HG02678 (cell line): ENCODE results near the gene MED7.

Experiments used
- ATAC-seq: cut with Tn5 transposase; IDR thresholded peaks from one replicate; pipeline ENCODE4 v1.9.1; 2021; ENCODE audit warnings: mild to moderate bottlenecking, moderate library complexity; ENCODE audit not compliant: unreplicated experiment

The MED7 gene

DNA sequence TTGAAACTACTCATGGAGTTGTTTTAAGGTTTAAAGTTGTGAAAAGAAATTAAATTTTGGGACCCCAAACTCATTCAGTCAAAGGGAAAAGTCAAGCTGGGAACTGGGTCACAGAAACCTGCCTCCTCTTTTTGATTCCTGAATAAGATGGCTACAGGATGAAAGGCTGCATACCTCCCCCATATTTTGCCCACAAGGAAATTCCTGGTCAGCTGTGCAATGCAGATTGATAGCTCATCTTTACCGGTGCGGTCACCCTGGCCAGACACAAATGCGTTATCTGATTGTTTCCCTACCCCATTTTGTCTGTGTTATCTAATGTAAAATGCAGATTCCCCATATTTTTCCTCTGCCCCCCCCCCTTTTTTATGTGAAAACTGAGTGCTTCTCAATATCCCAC, 35.2 kb downstream of the MED7 start:
- ATAC-seq = no peak

DNA sequence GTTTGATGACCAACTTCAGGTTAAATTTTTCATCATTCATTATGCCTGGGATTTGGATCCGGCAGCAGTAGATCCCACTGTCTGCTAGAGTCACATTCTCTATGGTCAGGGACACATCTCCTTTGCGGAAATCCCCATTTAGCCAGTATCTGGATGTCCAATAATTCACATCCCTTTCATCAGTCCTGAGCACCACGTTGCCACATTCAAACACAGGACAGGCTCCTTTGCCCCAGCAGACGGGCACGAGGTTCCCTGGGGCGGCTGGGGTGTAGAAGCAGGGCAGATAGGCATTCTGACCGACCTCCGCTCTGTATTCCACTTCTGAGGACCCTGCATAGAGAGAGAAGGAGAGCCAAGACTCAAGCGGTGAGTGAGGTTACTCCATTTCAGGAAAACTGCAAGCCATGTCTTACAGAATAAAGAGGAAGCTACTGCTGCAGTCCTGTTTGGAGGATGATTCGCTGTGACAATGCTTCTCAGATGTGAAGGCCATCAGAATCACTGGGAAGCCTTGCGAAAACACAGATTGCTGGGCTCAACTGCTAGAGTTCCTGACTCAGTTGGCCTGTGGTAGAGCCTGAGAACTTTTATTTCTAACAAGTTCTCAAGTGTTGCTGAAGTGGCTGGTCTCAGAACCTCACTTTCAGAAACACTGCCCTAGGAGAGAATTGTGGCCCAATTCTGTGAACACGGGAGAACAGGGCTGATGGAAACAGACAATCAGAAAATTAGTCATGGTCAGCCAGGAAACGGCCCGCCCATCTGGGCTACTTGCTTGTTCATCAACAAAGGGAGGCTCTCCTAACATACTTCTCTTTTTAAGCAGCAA, 35.8 kb downstream of the MED7 start:
- no peak for ATAC-seq

DNA sequence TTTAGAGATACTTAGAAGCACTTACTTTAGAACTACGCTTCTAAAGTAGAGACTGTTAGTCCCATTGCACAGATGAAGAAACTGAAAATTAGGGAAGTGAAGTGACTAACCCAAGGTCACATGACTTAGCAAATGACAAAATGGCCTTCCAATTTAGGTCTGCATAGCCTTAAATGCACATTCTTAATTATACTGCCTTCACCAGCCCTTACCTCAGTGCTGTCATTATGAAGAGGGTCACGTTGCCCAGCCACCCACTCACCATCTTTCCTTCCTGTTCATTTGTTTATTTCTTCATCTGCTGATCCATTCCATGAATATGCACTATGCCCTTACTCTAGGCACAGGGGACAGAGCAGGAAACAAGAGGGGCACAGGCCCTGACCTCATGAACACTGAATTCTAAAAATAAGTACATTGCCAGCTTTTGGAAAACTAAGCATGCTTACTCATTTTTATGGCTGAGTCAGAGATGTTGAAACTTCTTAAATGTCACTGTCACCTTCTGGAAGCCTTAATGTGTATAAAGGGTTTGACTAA, 42.5 kb downstream of the MED7 start:
- no peak for ATAC-seq

DNA sequence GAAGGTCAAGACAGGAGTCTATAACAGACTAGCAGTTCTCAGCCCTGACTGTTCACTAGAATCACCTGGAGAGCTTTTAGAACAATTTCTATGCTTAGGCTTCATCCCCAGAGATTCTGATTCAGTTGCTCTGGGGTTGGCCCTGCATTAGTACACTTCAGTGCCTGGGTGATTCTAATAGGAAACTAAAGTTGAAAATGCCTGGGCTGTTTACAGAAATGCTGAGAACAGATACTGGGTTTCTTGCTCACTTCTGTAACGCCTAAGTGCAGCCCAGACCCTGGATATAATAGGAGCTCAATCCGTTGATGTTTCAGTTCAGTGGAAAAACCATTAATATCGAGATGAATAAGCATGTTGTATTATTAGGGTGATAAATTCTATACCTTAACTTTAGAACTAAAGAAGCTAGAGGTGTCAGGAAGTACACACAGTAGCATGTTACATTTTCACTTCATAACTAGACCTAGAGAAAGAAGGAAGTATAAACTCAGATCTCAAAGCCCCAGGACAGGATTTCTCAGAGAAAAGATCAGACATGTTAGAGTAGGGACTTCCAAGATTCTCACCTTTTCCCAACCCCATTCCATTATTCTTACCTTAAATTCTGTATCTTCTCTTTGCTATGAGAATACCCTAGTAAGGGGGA, 54.2 kb downstream of the MED7 start:
- no peak for ATAC-seq
